ENCODE results near the gene GRIK4.

Gene GRIK4

GRCh38 chr11:120554766-120555432 lies 43.4 kb downstream of the GRIK4 start:
- Histone ChIP-seq H4K20me1 (ENCODE audit: insufficient read depth, low read length, poor library complexity, severe bottlenecking) (no peaks in the 10 kb centered on the region), H3K27me3 (ENCODE audit: insufficient read depth, low read length, poor library complexity, severe bottlenecking) (no peaks in the 10 kb centered on the region), H3K9me3 (ENCODE audit: insufficient read depth, low read depth, low read length) (no peaks in the 10 kb centered on the region), H3K4me3 (ENCODE audit: low read length, poor library complexity, severe bottlenecking) (no peak overlapping the region), H3K36me3 (ENCODE audit: insufficient read depth, low read length) (no peaks in the 10 kb centered on the region), H3K4me2 (ENCODE audit: low read depth, low read length, poor library complexity, severe bottlenecking) (no peak overlapping the region), H2AFZ (ENCODE audit: low read length) (no peak overlapping the region), H3K9ac (ENCODE audit: low read depth, low read length, poor library complexity, severe bottlenecking) (no peak overlapping the region), H3K79me2 (ENCODE audit: insufficient read depth, low read length) (no peaks in the 10 kb centered on the region), H3F3A (ENCODE audit: low read depth) (no peaks in the 10 kb centered on the region), H3K4me1 (ENCODE audit: insufficient read depth, low read length, poor library complexity, severe bottlenecking) (peaks cover 6% of the 10 kb centered on the region), H3K9me2 (replicated peaks; ENCODE audit: low read depth, low read length) (no peaks in the 10 kb centered on the region)
- TF ChIP-seq EZH2phosphoT487 (IDR thresholded peaks at IDR 0.05; ENCODE audit: borderline replicate concordance) (no peak), CTCF (conservative IDR thresholded peaks at IDR 0.05; ENCODE audit: low read length) (no peak)

- TF ChIP-seq CTCF (conservative IDR thresholded peaks at IDR 0.05; ENCODE audit: low read length) = no peak
- TF ChIP-seq EZH2phosphoT487 (IDR thresholded peaks at IDR 0.05; ENCODE audit: borderline replicate concordance) = no peak
- Histone ChIP-seq H3F3A (ENCODE audit: low read depth) (no peaks in the 10 kb centered on the region), H3K79me2 (ENCODE audit: insufficient read depth, low read length) (no peaks in the 10 kb centered on the region), H2AFZ (ENCODE audit: low read length) (no peak overlapping the region), H3K27me3 (ENCODE audit: insufficient read depth, low read length, poor library complexity, severe bottlenecking) (no peaks in the 10 kb centered on the region), H4K20me1 (ENCODE audit: insufficient read depth, low read length, poor library complexity, severe bottlenecking) (no peaks in the 10 kb centered on the region), H3K4me2 (ENCODE audit: low read depth, low read length, poor library complexity, severe bottlenecking) (no peak overlapping the region), H3K9me2 (replicated peaks; ENCODE audit: low read depth, low read length) (no peaks in the 10 kb centered on the region), H3K9me3 (ENCODE audit: insufficient read depth, low read depth, low read length) (no peaks in the 10 kb centered on the region), H3K36me3 (ENCODE audit: insufficient read depth, low read length) (no peaks in the 10 kb centered on the region), H3K4me1 (ENCODE audit: insufficient read depth, low read length, poor library complexity, severe bottlenecking) (peaks cover 6% of the 10 kb centered on the region), H3K4me3 (ENCODE audit: low read length, poor library complexity, severe bottlenecking) (no peak overlapping the region), H3K9ac (ENCODE audit: low read depth, low read length, poor library complexity, severe bottlenecking) (no peak overlapping the region)
Observed at GRCh38 chr11:120555433-120555773, 43.9 kb downstream of the GRIK4 start.

DNA sequence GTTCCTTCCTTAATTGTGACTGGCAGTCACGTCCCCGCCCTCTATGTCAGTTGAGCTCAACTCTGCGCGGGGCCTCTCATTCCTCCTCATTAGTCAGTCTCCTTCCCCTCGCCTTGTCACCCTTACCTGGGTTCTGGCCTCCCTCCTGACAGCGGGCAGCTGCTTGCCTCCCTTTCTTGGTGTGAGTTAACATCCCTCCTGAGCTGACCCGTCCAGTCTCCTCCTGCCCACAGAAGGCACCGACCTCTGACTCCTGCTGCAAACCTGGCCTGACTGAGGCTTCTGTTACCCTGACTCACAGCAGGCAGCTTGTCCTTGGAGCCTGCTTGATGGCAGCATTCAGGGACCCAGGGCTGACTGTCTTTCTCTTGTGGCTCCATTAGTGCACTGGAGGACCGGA lies 45.2 kb downstream of the GRIK4 start:
- H2AFZ ChIP-seq (ENCODE audit: low read length) = no peak overlapping the region
- peaks cover 6% of the 10 kb centered on the region for H3K4me1 ChIP-seq (ENCODE audit: insufficient read depth, low read length, poor library complexity, severe bottlenecking)
- H3K79me2 ChIP-seq (ENCODE audit: insufficient read depth, low read length) = no peaks in the 10 kb centered on the region
- H3K4me2 ChIP-seq (ENCODE audit: low read depth, low read length, poor library complexity, severe bottlenecking) = no peak overlapping the region
- H3K27me3 ChIP-seq (ENCODE audit: insufficient read depth, low read length, poor library complexity, severe bottlenecking) = no peaks in the 10 kb centered on the region
- no peaks in the 10 kb centered on the region for H3F3A ChIP-seq (ENCODE audit: low read depth)
- H3K4me3 ChIP-seq (ENCODE audit: low read length, poor library complexity, severe bottlenecking) = no peak overlapping the region
- H3K9me3 ChIP-seq (ENCODE audit: insufficient read depth, low read depth, low read length) = no peaks in the 10 kb centered on the region
- no peak overlapping the region for H3K9ac ChIP-seq (ENCODE audit: low read depth, low read length, poor library complexity, severe bottlenecking)
- TF ChIP-seq CTCF (conservative IDR thresholded peaks at IDR 0.05; ENCODE audit: low read length) (no peak), EZH2phosphoT487 (IDR thresholded peaks at IDR 0.05; ENCODE audit: borderline replicate concordance) (no peak)
- H3K36me3 ChIP-seq (ENCODE audit: insufficient read depth, low read length) = no peaks in the 10 kb centered on the region
- H4K20me1 ChIP-seq (ENCODE audit: insufficient read depth, low read length, poor library complexity, severe bottlenecking) = no peaks in the 10 kb centered on the region
- no peaks in the 10 kb centered on the region for H3K9me2 ChIP-seq (replicated peaks; ENCODE audit: low read depth, low read length)
